GM21515 (cell line): Measurements from ENCODE around the gene LZIC.
A peak's percentile ranks its signal among the peaks of the same experiment; 100 is the strongest.

ENCODE experiments used
- ATAC-seq: cut with Tn5 transposase; IDR thresholded peaks from one replicate; pipeline ENCODE4 v1.9.1; 2021; ENCODE audit not compliant: unreplicated experiment

Gene LZIC

DNA sequence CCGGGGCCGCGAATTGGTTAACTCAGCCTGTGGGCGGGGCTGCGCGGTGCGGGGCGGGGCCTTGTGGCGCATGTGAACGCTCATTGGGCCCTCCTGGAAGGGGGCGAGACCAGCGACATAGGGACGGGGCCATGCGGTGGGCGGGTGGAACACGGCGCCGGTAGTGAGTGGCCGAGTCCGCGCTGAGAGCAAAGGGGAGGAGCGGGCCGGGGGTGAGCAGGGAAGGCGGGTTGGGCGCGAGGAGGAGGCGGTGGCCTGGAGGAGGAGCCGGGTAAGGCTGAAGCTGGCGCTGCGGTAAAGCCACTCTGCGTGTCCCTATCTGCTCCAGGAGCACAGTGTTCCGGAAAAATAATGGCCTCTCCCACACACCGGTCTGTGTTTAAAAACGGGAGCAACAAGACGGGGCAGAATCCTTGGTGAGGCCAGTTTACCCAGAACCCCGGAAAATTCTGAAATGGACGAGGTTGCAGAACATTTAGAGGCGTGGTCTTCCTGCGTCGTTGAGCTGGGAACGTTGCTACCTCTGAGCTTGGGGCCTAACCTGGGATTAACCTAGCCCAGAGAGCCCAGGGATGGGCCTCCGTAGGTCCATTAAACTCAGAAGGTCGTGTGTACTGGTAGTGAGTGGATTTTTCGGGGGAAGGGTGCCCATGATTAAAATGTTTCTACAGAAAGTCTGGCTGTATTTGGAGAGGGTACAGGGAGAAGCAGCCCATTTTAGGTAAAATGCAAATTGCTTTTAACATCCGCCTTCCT, 32.6 kb downstream of the LZIC start:
- ATAC-seq: peak; percentile 94

DNA sequence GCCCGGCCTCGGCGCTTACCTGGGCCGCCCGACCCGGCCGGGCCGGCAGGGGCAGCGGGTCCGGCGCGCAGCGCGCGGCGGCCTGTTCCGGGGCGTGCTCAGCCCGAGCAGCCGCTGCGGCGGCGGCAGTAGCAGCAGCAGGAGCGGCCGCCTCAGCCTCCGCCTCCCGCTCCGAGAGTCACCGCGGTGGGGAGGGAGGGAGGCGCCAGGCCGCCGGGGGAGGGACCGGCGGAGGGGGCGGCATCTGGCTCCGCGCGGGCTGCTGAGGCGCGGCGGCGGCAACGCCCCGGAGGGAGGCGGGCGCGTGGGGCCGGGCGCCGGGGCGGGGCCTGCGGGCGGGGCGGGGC, 33.1 kb downstream of the LZIC start, which contains the start of gene CTNNBIP1:
TSS of gene CTNNBIP1 (minus strand) at position 194 of the 347 bp plus-strand sequence. CDS start 38,205 bp downstream, outside the sequence.
- peak; percentile 71 for ATAC-seq

DNA sequence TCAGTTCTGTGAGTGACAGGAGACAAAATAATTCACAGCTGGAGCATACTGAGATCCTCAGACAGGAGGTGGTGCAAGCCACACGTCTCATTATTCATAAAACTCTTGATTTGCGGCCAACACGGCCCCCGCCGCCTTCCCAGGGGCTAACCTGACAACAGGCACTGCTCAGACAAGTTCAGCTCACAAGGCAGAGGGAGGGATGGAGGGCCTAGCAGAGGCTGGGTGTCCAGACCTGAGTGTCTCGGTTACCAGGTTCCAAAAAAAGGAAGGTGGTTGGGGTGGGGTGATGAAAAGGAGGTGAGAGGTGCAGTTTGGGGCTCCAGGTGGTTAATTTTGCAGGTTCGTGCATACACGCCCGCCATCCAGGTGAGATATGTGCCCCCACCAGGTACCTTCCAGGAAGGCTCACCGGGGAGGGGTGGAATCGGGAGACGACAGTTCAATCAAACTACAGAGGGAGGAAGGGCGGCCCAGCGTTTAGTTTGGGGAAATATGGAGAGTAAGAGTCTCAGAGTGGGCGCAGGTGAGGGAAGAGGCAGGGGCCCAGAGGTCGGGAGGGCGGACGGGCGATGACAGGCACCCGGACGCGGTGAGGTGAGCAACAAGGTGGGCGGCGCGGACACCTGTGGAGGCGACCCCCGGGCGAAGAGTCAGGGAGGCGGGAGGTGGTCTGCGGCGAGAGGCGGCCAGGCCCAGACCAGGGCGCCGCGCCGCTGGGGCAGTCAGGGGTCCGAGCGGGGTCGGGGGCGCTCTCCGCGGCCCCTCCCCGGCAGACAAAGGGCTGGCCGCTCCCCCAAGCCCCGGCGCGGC, 33.8 kb downstream of the LZIC start:
- ATAC-seq: peak; percentile 5

GRCh38 chr1:9908871-9909233, 34.3 kb downstream of the LZIC start:
- ATAC-seq: no peak

- no peak for ATAC-seq
Measured at GRCh38 chr1:9907441-9907840, 35.8 kb downstream of the LZIC start.

- ATAC-seq: no peak
Measured at GRCh38 chr1:9906466-9906865, 36.7 kb downstream of the LZIC start.

DNA sequence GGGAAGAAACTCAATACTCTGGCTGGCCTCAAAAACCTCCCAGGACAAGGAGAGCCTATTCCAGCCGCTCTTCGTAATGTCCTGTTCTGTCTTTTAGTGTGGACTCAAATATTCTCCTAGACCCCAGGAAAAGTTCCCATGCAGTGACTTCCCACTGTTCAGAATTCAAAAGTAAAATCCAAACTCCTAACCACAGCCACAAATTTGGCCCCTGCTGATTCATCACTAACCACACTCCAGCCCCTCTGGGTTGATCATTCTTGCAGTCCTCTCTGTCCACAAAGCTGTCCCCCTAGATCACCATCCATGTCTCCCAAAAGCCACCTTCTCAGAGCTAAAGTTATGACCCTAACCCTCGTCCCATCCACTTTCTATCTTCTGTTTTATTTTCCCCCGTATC, 38.2 kb downstream of the LZIC start:
- ATAC-seq: no peak

GRCh38 chr1:9904596-9904995, 38.6 kb downstream of the LZIC start:
- no peak for ATAC-seq

GRCh38 chr1:9903801-9904527, 39.2 kb downstream of the LZIC start:
- ATAC-seq: no peak

DNA sequence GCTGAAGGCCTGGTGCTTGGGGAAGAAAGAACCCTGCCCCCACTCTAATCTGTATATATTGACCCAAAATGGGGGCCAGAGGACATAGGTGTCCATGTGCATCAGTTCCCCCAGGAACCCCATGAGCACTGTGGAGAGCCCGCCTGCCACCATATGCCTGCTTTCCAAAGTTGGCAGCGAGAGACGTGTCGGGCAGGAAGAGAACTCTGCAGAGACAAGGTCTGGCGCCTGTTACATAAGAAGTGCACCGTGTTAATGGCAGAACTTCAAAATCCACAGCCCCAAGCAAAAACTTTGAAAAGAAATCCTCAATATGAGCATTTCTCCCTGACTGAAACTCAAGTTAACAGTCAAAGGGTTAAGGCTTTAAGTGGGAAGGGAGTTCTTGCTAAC, 41.1 kb downstream of the LZIC start:
- no peak for ATAC-seq

DNA sequence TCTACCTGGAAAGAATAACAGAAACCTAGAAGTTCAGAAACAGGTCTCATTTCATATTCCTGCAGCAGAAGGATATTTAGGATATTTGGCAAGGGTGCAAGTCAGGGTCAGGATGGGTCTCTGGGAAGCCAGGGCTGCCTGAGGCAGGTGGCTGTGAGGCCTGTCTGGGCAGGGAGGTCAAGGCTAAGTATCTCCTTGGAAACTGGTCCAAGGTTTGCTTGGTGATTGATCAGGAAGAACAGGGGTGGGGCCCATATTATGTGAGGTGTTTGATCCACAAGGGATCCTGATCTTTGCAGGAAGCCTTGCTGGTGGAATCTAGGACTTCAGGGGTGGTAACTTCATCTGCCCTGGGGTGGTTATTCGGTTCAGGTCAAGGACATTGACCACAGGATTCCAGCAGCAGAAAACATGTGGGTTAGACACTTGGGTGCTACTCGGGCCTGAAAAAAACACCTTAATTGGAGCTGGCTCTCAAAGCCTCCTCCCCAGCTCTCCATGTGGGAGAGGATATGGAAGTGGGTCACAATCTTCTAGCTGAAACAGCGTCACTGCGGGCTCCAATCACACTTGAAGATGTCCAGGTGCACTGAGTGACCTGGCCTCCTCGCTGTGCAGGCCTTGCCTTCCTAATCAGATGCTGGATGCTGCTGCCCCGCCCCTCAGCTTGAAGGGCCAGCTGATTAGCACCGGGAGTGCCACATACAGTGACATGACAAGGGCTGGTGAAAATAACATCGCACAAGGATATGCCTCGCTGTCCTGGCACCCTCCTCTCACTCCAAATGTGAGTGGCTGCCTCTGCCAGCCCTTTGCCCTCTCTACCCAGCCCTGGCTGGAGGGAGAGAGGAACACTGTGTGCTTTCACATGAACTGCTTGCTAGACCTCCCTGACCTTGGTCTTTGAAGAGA, 41.8 kb downstream of the LZIC start:
- ATAC-seq: no peak

- no peak for ATAC-seq
Measured at GRCh38 chr1:9900142-9901043, 42.8 kb downstream of the LZIC start.

DNA sequence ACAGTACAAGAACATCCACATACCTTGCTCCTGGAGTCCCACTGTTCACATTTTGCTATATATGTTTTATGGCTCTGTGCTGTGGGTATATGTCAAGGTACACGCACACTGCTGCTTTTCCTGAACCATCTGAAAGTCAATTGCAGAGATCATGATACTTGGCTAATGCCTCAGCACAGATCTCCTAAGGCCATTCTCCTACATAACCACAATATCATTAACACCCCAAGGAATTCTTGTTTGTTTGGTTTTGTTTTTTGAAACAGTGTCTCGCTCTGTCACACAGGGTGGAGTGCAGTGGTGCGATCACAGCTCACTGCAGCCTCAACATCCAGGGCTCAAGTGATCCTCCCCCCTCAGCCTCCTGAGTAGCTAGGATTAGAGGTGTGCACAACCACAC, 49.1 kb downstream of the LZIC start:
- ATAC-seq: no peak

GRCh38 chr1:9892563-9893528, 50.3 kb downstream of the LZIC start:
- ATAC-seq: no peak

DNA sequence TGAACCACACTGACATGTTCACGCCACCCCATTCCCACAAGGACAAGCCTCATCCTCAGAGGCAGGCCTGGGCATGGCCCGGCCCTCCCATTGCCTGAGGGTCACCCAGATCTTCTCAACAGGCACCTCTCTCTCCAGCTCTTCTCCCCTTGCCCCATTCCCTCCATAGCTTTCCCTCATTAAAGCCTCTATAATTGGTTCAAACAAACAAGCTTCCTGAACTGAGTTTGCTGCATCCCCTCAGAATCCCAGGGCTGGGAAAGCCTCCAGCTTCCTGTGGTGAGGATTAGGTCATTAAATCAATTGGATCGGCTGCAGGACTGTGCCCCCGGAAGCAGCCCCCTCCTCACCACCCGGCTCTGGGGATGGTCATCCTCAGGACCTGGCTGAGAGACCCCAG, 52.0 kb downstream of the LZIC start:
- no peak for ATAC-seq

GRCh38 chr1:9890224-9890731, 52.9 kb downstream of the LZIC start:
- ATAC-seq: no peak

- ATAC-seq: no peak
Measured at GRCh38 chr1:9889411-9889810, 53.8 kb downstream of the LZIC start.

GRCh38 chr1:9888886-9889285, 54.3 kb downstream of the LZIC start:
- ATAC-seq: no peak
